ENCODE data around the gene ARID3C.

GRCh38 chr9:34578241-34579103 lies 50.4 kb downstream of the ARID3C start:
- TF ChIP-seq CTCF (conservative IDR thresholded peaks at IDR 0.05), result no peak
- TF ChIP-seq EZH2 (IDR thresholded peaks at IDR 0.05; ENCODE audit: low read depth), result no peak
